Mucosa of descending colon (tissue), 3 donors: ENCODE data around the gene FHDC1. TPM values are rescaled to one million over a fixed set of nuclear protein-coding genes. Genes with fewer than 3 reads are reported as not detected.

Experiments used
- ATAC-seq: fragments of 200-7000 bp; cut with Tn5 transposase; one replicate; pipeline ENCODE4 v1.9.1; 2020; ENCODE audit warnings: mild to moderate bottlenecking, moderate library complexity
- DNase-seq, 3 donors: peaks; one replicate each; pipeline ENCODE4 v3.0.0-alpha.2; 2020
- H3K36me3 ChIP-seq: fragments of 200-600 bp; one replicate; pipeline ENCODE4 v1.8.0; 2021; ENCODE audit warnings: low read depth, mild to moderate bottlenecking
- H3K4me1 ChIP-seq: fragments of 200-600 bp; one replicate; pipeline ENCODE4 v1.8.0; 2021; ENCODE audit warnings: low read depth, mild to moderate bottlenecking
- H3K4me3 ChIP-seq: fragments of 200-600 bp; one replicate; pipeline ENCODE4 v1.8.0; 2021; ENCODE audit warnings: mild to moderate bottlenecking
- H3K9me3 ChIP-seq: fragments of 200-600 bp; one replicate; pipeline ENCODE4 v1.8.0; 2021; ENCODE audit warnings: mild to moderate bottlenecking
- CTCF ChIP-seq: fragments of 200-600 bp; IDR thresholded peaks from one replicate; pipeline ENCODE4 v1.8.0; 2022; ENCODE audit warnings: antibody characterized with exemption, mild to moderate bottlenecking
- intact Hi-C, 2 donors: fragments of 100-400 bp; cut with DNase I in 1 of 2; cut with micrococcal nuclease in 1 of 2; formaldehyde crosslinking; loops; one replicate each; pipeline versions ENCODE4 v1.11.0 to v1.11.1; 2022; cut with DNase I, micrococcal nuclease
- total RNA-seq, 3 donors: library from RNA; stranded (reverse); fragmentation: NEBNext Ultra II Directional in 2 of 3; extraction: Animal tissue kit (Norgen Biotek cat#: 25700) in 2 of 3; gene quantifications; one replicate each; pipeline versions ENCODE4 v1.2.1 to v1.2.4, GENCODE V29; 2021 to 2023
- donor health status: DM: no; HTN: no; CAD: no; lungs with moderate emphysema.
- donor health status: DM: no; HTN: no; CAD: no.
- donor health status: DM: no; HTN: yes; CAD: no.

The FHDC1 gene
- total RNA-seq, 3 donors from 2014 or later, result 8.8 to 16.1 (median 14.1) TPM

- Histone ChIP-seq H3K9me3 (no peaks in the 10 kb centered on the region), H3K4me3 (no peak overlapping the region), H3K36me3 (no peaks in the 10 kb centered on the region), H3K4me1 (peaks cover 18% of the 10 kb centered on the region)
- no peak for DNase-seq
- intact Hi-C loops, result no loop called here
- no peak for TF ChIP-seq CTCF
- no peak for ATAC-seq
These were observed 4.3 kb downstream of the FHDC1 start for GRCh38 chr4:152940461-152940860.

DNA sequence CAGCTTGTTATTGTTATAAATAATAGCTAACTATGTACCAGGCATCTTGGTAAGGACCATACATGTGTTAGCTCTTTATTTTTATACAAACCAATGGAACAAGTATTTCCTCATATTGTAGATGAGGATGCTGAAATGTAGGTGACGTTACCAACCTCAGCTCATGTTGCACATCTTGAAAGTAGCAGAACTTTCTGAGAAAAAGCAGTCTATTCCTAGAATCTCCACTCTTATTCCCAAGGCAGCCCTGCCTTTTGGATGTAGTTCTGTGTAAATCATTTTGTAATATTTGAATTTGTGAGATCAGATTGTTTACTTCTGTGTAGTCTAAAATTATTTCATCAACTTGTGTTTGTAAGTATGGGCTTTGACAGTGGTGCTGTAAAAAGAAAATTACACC, 5.3 kb downstream of the FHDC1 start:
- Histone ChIP-seq H3K36me3 (no peaks in the 10 kb centered on the region), H3K9me3 (no peaks in the 10 kb centered on the region), H3K4me1 (peaks cover 18% of the 10 kb centered on the region), H3K4me3 (no peak overlapping the region)
- TF ChIP-seq CTCF, result no peak
- ATAC-seq (no peak), DNase-seq (no peak)
- intact Hi-C loops, result no loop called here

- Histone ChIP-seq H3K36me3 (no peaks in the 10 kb centered on the region), H3K4me3 (no peak overlapping the region), H3K9me3 (no peaks in the 10 kb centered on the region), H3K4me1 (peaks cover 18% of the 10 kb centered on the region)
- no peak for DNase-seq
- intact Hi-C loops, result no loop called here
- TF ChIP-seq CTCF, result no peak
- ATAC-seq, result no peak
These were observed 6.2 kb downstream of the FHDC1 start for GRCh38 chr4:152942346-152942745.

DNA sequence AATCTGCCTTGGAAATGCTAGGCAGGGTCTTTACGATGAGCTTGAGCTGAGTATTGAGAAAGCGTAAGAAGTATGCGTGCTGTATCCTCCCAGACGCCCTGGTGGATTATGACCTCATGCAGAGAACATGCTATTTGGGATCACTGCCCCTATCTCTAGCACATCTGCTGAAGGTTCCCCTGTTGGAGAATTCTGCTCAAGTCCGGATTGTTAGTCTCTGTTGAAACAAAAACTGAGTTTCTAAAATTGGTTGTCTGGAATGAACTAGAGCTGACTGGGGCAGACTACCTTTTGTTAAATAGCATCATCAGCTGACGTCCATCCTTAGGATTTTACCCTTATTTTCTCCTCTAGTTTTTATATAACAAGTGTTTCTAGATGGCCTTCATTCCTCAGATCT, 7.5 kb downstream of the FHDC1 start:
- no peak overlapping the region for H3K4me3 ChIP-seq
- ATAC-seq (peak; percentile 22), DNase-seq (no peak)
- intact Hi-C loops, result no loop called here
- H3K9me3 ChIP-seq, result no peaks in the 10 kb centered on the region
- H3K4me1 ChIP-seq, result peaks cover 14% of the 10 kb centered on the region
- no peak for TF ChIP-seq CTCF
- H3K36me3 ChIP-seq, result no peaks in the 10 kb centered on the region

GRCh38 chr4:152944666-152945320, 8.7 kb downstream of the FHDC1 start:
- intact Hi-C loops, result no loop called here
- no peak overlapping the region for H3K4me3 ChIP-seq
- H3K36me3 ChIP-seq, result no peaks in the 10 kb centered on the region
- ATAC-seq (peak; percentile 87), DNase-seq (peak in 1 of 3 donors; percentile 29)
- H3K9me3 ChIP-seq, result no peaks in the 10 kb centered on the region
- TF ChIP-seq CTCF, result no peak
- peaks cover 16% of the 10 kb centered on the region for H3K4me1 ChIP-seq

DNA sequence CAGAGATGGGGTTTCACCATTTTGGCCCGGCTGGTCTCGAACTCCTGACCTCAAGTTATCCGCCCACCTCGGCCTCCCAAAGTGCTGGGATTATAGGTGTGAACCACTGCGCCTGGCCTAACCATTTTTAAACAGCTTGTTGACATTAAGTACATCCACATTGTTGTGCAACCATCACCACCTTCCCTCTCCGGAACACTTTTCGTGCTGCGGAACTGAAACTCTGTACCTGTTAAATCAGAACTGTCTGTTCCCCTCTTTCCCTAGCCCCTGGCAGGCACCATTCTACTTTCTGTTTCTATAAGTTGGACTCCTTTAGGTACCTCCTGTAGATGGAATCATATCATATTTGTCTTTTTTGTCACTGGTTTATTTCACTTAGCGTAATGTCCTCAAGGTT, 9.5 kb downstream of the FHDC1 start:
- no peak for ATAC-seq
- Histone ChIP-seq H3K9me3 (no peaks in the 10 kb centered on the region), H3K36me3 (no peaks in the 10 kb centered on the region), H3K4me3 (no peak overlapping the region), H3K4me1 (peaks cover 21% of the 10 kb centered on the region)
- intact Hi-C loops, result no loop called here
- DNase-seq, result no peak
- TF ChIP-seq CTCF, result no peak
